WTC11 (cell line): Measurements from ENCODE around the gene TPD52L2. TPM values are rescaled to one million over a fixed set of nuclear protein-coding genes. Genes with fewer than 3 reads are reported as not detected.

Experiments
- ATAC-seq: fragments of 200-7000 bp; cut with Tn5 transposase; 2 replicates; pipeline ENCODE4 v1.10.0; 2021; ENCODE audit warnings: mild to moderate bottlenecking, moderate library complexity
- CTCF ChIA-PET: fragments of 300-600 bp; sonication (Branson Sonifier 250); formaldehyde crosslinking; loops from one replicate; lab custom pipeline; 2021; ENCODE audit warnings: antibody characterized with exemption; lab: Charles Lee
- POLR2A ChIA-PET: fragments of 350-600 bp; sonication (Branson Sonifier 250); formaldehyde crosslinking; loops from one replicate; lab custom pipeline; 2021; ENCODE audit warnings: antibody characterized with exemption; lab: Charles Lee
- DNase-seq: peaks from one replicate; pipeline ENCODE4 v3.0.0; 2021; ENCODE audit warnings: low spot score
- H3K27ac Mint-ChIP-seq: 2 replicates; pipeline ENCODE4 v1.8.0; 2021; ENCODE audit warnings: mixed read lengths
- H3K27me3 Mint-ChIP-seq: 2 replicates; pipeline ENCODE4 v1.8.0; 2021; ENCODE audit warnings: low read depth, mild to moderate bottlenecking, moderate library complexity, mixed read lengths
- H3K36me3 Mint-ChIP-seq: 2 replicates; pipeline ENCODE4 v1.8.0; 2021; ENCODE audit warnings: mixed read lengths
- H3K4me1 Mint-ChIP-seq: 2 replicates; pipeline ENCODE4 v1.8.0; 2022; ENCODE audit warnings: mixed read lengths
- H3K4me3 Mint-ChIP-seq: 2 replicates; pipeline ENCODE4 v1.8.0; 2021; ENCODE audit warnings: mild to moderate bottlenecking, moderate library complexity, mixed read lengths
- H3K9me3 Mint-ChIP-seq: 2 replicates; pipeline ENCODE4 v1.8.0; 2021; ENCODE audit warnings: mixed read lengths
- ATF1 ChIP-seq: sonication (generic); formaldehyde crosslinking; IDR thresholded peaks from 2 replicates; pipeline ENCODE4 v1.8.1; 2023; ENCODE audit warnings: mild to moderate bottlenecking, moderate library complexity, missing genetic modification reagents
- ATF2 ChIP-seq: sonication (generic); formaldehyde crosslinking; IDR thresholded peaks from 2 replicates; pipeline ENCODE4 v1.8.1; 2022; ENCODE audit warnings: low read depth, missing genetic modification reagents, borderline replicate concordance
- ATF3 ChIP-seq: sonication (generic); formaldehyde crosslinking; conservative IDR thresholded peaks from 2 replicates; pipeline ENCODE4 v1.8.1; 2022; ENCODE audit warnings: mild to moderate bottlenecking, missing genetic modification reagents
- ATF6 ChIP-seq: sonication (generic); formaldehyde crosslinking; IDR thresholded peaks from 2 replicates; pipeline ENCODE4 v1.8.1; 2023; ENCODE audit warnings: mild to moderate bottlenecking, missing genetic modification reagents
- CBFB ChIP-seq: sonication (generic); formaldehyde crosslinking; IDR thresholded peaks from 2 replicates; pipeline ENCODE4 v1.8.1; 2022; ENCODE audit warnings: mild to moderate bottlenecking, low read depth, missing genetic modification reagents
- EMX1 ChIP-seq: fragments of 250-450 bp; sonication (Bioruptor Pico); IDR thresholded peaks from 2 replicates; pipeline ENCODE4 v1.8.0; 2021; ENCODE audit warnings: mild to moderate bottlenecking
- FOXJ3 ChIP-seq: sonication (generic); formaldehyde crosslinking; IDR thresholded peaks from 2 replicates; pipeline ENCODE4 v1.9.0; 2021; ENCODE audit warnings: missing genetic modification reagents, mild to moderate bottlenecking, borderline replicate concordance
- GRHL2 ChIP-seq: fragments of 250-450 bp; sonication (Bioruptor Pico); IDR thresholded peaks from 2 replicates; pipeline ENCODE4 v1.8.0; 2022; ENCODE audit warnings: mild to moderate bottlenecking, moderate library complexity; ENCODE audit not compliant: insufficient replicate concordance, severe bottlenecking
- HMGXB4 ChIP-seq: sonication (generic); formaldehyde crosslinking; IDR thresholded peaks from 2 replicates; pipeline ENCODE4 v1.8.1; 2023; ENCODE audit warnings: mild to moderate bottlenecking, moderate library complexity, missing genetic modification reagents
- IRF2 ChIP-seq: sonication (generic); formaldehyde crosslinking; IDR thresholded peaks from 2 replicates; pipeline ENCODE4 v1.8.0; 2022; ENCODE audit warnings: low read depth, missing genetic modification reagents, borderline replicate concordance
- JUN ChIP-seq: sonication (generic); formaldehyde crosslinking; IDR thresholded peaks from 2 replicates; pipeline ENCODE4 v1.8.0; 2023; ENCODE audit warnings: mild to moderate bottlenecking, missing genetic modification reagents
- MLX ChIP-seq: sonication (generic); formaldehyde crosslinking; IDR thresholded peaks from 2 replicates; pipeline ENCODE4 v1.8.1; 2023; ENCODE audit warnings: mild to moderate bottlenecking, missing genetic modification reagents, moderate library complexity
- MXD4 ChIP-seq: fragments of 250-450 bp; sonication (Bioruptor Pico); IDR thresholded peaks from 2 replicates; pipeline ENCODE4 v1.8.0; 2021; ENCODE audit warnings: mild to moderate bottlenecking, moderate library complexity, borderline replicate concordance
- MYBL2 ChIP-seq: sonication (generic); formaldehyde crosslinking; IDR thresholded peaks from 2 replicates; pipeline ENCODE4 v1.8.1; 2023; ENCODE audit warnings: mild to moderate bottlenecking, moderate library complexity, missing genetic modification reagents
- NFE2L1 ChIP-seq: sonication (generic); formaldehyde crosslinking; IDR thresholded peaks from 2 replicates; pipeline ENCODE4 v1.8.1; 2023; ENCODE audit warnings: missing genetic modification reagents
- NFYB ChIP-seq: sonication (generic); formaldehyde crosslinking; conservative IDR thresholded peaks from 2 replicates; pipeline ENCODE4 v1.8.0; 2022; ENCODE audit warnings: low read depth, missing genetic modification reagents
- NR3C1 ChIP-seq: sonication (generic); formaldehyde crosslinking; conservative IDR thresholded peaks from 2 replicates; pipeline ENCODE4 v1.8.1; 2023; ENCODE audit warnings: low read depth, mild to moderate bottlenecking, missing genetic modification reagents
- RORB ChIP-seq: fragments of 250-450 bp; sonication (Bioruptor Pico); IDR thresholded peaks from 2 replicates; pipeline ENCODE4 v1.9.0; 2021; ENCODE audit warnings: mild to moderate bottlenecking
- SMAD4 ChIP-seq: sonication (generic); formaldehyde crosslinking; IDR thresholded peaks from 2 replicates; pipeline ENCODE4 v1.8.0; 2022; ENCODE audit warnings: mild to moderate bottlenecking, missing genetic modification reagents
- SP1 ChIP-seq: sonication (generic); formaldehyde crosslinking; conservative IDR thresholded peaks from 2 replicates; pipeline ENCODE4 v1.8.1; 2022; ENCODE audit warnings: missing genetic modification reagents
- USF1 ChIP-seq: sonication (generic); formaldehyde crosslinking; IDR thresholded peaks from 2 replicates; pipeline ENCODE4 v1.8.0; 2022; ENCODE audit warnings: mild to moderate bottlenecking, missing genetic modification reagents
- ZNF232 ChIP-seq: sonication (generic); formaldehyde crosslinking; IDR thresholded peaks from 2 replicates; pipeline ENCODE4 v1.8.0; 2022; ENCODE audit warnings: mild to moderate bottlenecking, missing genetic modification reagents
- ZNF263 ChIP-seq: sonication (generic); formaldehyde crosslinking; IDR thresholded peaks from 2 replicates; pipeline ENCODE4 v1.8.1; 2022; ENCODE audit warnings: low read depth, mild to moderate bottlenecking, moderate library complexity, missing genetic modification reagents
- ZNF423 ChIP-seq: fragments of 250-450 bp; sonication (Bioruptor Pico); IDR thresholded peaks from 2 replicates; pipeline ENCODE4 v2.1.2; 2022; ENCODE audit warnings: mild to moderate bottlenecking, moderate library complexity
- ZNF512 ChIP-seq: sonication (generic); formaldehyde crosslinking; IDR thresholded peaks from 2 replicates; pipeline ENCODE4 v1.8.1; 2022; ENCODE audit warnings: missing genetic modification reagents, borderline replicate concordance
- total RNA-seq: library from RNA; stranded (reverse); gene quantifications from 3 replicates; pipeline ENCODE4 v1.2.3, GENCODE V29; 2021

The TPD52L2 gene
- total RNA-seq, 1 experiment from 2014 or later = 80.8 TPM

- TF ChIP-seq CBFB (CRISPR knock-in tag) (no peak), IRF2 (no peak), NR3C1 (CRISPR knock-in tag) (no peak), GRHL2 (CRISPR knock-in tag) (no peak), EMX1 (CRISPR knock-in tag) (no peak), ZNF263 (CRISPR knock-in tag) (no peak), SMAD4 (CRISPR knock-in tag) (no peak), ZNF423 (CRISPR knock-in tag) (peak; percentile 49), NFYB (CRISPR knock-in tag) (peak; percentile 85), MLX (CRISPR knock-in tag) (no peak), ATF1 (CRISPR knock-in tag) (no peak), RORB (CRISPR knock-in tag) (no peak), HMGXB4 (CRISPR knock-in tag) (no peak), JUN (CRISPR knock-in tag) (no peak)
- TF ChIP-seq, all 79 proteins: peak for 4
Measured at GRCh38 chr20:63835021-63835858, 29.8 kb upstream of the TPD52L2 start (continued).

- peaks cover 23% of the 10 kb centered on the region for H3K4me1 Mint-ChIP-seq
- H3K9me3 Mint-ChIP-seq = no peaks in the 10 kb centered on the region
- ATAC-seq (no peak), DNase-seq (no peak)
- H3K36me3 Mint-ChIP-seq = no peaks in the 10 kb centered on the region
- H3K27me3 Mint-ChIP-seq = peaks cover 20% of the 10 kb centered on the region
- no peak overlapping the region for H3K4me3 Mint-ChIP-seq
- CTCF ChIA-PET = interaction anchor here (0.6 to 1.2 kb wide), 4 partner anchors 11 to 298 kb away, joined by 3 to 6 read pairs (median 4); no protein-coding TSS in a partner anchor
- POLR2A ChIA-PET = interaction anchor here (0.7 to 1.2 kb wide), 2 partner anchors 9 to 22 kb away, joined by 3 to 4 read pairs; no protein-coding TSS in a partner anchor
- no peak overlapping the region for H3K27ac Mint-ChIP-seq
- TF ChIP-seq ATF2 (CRISPR knock-in tag) (no peak), MLX (CRISPR knock-in tag) (no peak), ZNF512 (CRISPR knock-in tag) (no peak), ATF6 (CRISPR knock-in tag) (no peak), MYBL2 (no peak), FOXJ3 (no peak), ATF3 (CRISPR knock-in tag) (no peak), SP1 (CRISPR knock-in tag) (no peak), ATF1 (CRISPR knock-in tag) (no peak), ZNF232 (CRISPR knock-in tag) (no peak), MXD4 (no peak), USF1 (no peak), EMX1 (CRISPR knock-in tag) (no peak), NFE2L1 (no peak)
Measured at GRCh38 chr20:63836458-63837344, 28.4 kb upstream of the TPD52L2 start.
